HG02588 (cell line): ENCODE results near the gene BTBD17.

Source experiments
- ATAC-seq: cut with Tn5 transposase; IDR thresholded peaks from one replicate; pipeline ENCODE4 v1.9.1; 2021; ENCODE audit warnings: mild to moderate bottlenecking, moderate library complexity; ENCODE audit not compliant: unreplicated experiment

Gene BTBD17

DNA sequence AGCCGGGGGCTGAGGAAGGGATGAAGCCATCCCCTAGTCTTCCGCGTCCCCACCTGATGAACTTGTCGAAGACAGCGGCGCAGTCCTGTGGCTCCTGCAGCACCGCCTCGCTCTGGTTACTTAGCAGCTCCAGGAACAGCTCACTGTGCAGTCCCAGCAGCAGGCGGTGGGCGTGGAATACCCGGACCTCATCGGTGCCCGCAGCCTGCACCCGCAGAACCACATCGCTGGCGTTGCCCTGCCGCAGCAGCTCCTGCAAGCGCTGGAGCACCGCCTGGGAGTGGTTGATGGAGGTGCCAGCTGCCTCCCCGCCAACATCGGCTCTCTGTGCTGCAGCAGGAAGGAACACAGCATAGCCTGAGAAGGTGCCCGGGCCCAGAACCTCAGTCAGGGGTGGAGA, 1.8 kb downstream of the BTBD17 start:
- ATAC-seq = no peak

- ATAC-seq = no peak
Observed at GRCh38 chr17:74358697-74359096, 3.0 kb downstream of the BTBD17 start.

DNA sequence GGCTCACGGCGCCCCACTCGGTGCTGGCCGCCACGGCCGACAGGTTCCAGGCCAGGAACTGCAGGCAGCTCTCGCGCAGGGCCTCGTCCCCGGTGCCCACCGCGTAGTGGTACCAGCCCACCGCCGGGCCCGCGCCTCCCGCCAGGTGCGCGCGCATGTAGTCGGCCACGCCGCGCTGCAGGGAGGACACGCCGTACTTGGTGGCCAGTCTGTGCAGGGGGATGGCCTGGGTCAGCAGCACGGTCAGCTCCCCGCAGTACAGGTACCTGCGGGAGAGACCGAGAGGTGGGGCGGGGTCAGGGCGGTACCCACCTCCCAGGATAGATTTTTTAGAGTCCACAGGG, 4.2 kb downstream of the BTBD17 start:
- ATAC-seq = no peak

GRCh38 chr17:74356646-74357465, 4.8 kb downstream of the BTBD17 start:
- ATAC-seq = no peak

DNA sequence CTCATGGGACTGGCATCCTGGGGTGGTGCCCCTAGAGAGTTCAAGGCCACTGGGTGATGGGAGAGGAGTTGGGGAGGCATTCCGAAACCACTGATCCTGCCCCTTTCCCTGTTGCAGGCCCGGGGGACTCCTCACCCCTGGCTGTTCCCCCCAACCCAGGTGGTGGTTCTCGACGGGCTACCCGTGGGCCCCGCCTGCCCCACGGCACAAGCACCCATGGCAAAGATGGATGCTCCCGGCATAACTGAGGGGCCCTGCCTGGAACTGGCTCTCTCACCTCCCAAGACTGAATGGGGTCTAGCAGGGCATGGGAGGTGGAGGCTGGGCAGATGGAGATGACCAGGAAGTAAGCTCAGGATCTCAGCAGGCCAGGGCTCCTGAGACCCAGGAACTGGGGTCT, 6.6 kb downstream of the BTBD17 start:
- no peak for ATAC-seq

- no peak for ATAC-seq
Observed at GRCh38 chr17:74354561-74354960, 7.1 kb downstream of the BTBD17 start.

- ATAC-seq = no peak
Observed at GRCh38 chr17:74354123-74354522, 7.5 kb downstream of the BTBD17 start.

DNA sequence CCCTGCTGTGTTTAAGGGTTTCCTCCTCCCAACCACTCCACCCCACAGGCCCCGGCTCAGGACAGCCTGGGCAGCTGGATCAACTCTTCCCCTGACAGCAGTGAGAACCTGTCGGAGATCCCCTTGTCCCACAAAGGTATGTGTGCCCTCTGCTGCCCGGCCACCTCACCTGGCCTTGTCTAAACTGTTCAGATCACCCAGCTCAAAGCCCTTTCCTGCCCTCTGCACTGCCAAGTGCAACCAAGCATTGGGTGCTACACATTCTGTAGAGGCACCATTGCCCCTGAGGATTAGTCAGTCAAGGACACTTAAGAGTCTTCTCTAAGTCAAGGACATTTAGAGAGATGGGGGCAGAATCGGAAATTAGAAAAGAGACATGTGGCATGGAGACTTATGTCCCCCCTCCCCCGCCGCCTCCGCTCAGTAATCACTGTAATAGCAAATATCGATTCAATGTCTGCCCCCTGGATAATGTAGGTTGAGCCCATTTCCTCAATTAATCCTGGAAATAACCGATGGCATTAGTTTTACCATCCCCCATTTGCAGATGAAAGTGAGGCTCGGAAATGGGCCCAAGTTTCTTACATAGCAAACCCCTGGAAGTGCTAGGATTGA, 8.1 kb downstream of the BTBD17 start:
- no peak for ATAC-seq

DNA sequence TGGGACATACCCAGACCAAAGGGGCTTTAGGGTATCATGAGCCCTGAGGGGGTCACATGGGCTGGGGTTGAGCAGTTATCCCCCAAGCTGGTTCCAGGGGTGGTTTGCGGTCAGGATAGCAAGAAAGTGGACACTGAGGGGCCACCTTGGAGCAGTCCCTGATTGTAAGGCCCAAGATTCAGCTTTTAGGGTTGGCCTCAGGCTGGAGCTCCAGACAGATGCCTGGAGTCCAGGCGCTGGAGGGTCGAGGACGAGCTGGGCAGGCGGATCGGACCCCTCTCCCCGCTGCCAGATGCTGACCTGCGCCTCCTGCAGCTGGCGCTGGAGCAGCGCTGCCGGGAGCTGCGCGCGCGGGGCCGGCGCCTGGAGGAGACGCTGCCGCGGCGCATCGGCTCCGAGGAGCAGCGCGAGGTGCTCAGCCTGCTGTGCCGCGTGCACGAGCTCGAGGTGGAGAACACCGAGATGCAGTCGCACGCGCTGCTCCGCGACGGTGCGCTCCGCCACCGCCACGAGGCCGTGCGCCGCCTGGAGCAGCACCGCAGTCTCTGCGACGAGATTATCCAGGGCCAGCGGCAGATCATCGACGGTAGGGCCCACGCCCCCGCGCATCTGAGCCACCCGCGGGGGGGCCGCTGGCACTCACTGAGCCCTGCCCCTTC, 10.0 kb downstream of the BTBD17 start:
- ATAC-seq = no peak

GRCh38 chr17:74350486-74350885, 11.2 kb downstream of the BTBD17 start:
- no peak for ATAC-seq

DNA sequence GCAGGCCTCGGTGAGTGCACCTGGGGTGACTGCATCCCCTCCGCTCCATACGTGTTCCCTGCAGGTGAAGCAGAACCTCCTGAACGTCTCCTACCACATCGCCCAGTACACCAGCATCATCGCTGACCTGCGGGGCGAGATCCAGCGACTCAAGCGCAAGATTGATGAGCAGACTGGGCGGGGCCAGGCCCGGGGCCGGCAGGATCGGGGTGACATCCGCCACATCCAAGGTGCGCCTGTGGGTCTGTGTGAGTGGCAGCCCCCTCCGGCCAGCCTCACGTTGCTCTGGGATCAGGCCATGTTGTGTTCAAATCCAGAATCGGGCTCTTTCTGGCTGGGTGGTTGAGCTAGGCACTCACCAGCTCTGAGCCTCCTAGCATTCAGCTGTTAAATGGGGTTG, 12.5 kb downstream of the BTBD17 start:
- no peak for ATAC-seq

DNA sequence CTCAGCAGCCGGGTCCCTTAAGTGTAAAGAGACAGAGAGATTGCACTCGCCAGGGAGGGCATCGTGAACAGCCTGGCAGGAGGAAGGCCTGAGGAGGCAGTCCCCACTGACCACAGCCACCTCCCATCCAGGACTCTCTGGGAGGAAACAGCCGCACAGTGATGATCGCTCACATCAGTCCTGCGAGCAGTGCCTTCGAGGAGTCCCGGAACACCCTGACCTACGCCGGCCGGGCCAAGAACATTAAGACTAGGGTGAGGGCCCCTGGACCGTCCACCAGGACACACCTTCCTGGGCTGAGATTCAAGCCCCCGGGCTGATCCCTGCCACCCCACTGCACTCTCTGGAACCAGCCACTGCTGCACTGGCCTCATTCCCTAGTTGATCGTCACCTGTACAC, 14.0 kb downstream of the BTBD17 start:
- no peak for ATAC-seq

DNA sequence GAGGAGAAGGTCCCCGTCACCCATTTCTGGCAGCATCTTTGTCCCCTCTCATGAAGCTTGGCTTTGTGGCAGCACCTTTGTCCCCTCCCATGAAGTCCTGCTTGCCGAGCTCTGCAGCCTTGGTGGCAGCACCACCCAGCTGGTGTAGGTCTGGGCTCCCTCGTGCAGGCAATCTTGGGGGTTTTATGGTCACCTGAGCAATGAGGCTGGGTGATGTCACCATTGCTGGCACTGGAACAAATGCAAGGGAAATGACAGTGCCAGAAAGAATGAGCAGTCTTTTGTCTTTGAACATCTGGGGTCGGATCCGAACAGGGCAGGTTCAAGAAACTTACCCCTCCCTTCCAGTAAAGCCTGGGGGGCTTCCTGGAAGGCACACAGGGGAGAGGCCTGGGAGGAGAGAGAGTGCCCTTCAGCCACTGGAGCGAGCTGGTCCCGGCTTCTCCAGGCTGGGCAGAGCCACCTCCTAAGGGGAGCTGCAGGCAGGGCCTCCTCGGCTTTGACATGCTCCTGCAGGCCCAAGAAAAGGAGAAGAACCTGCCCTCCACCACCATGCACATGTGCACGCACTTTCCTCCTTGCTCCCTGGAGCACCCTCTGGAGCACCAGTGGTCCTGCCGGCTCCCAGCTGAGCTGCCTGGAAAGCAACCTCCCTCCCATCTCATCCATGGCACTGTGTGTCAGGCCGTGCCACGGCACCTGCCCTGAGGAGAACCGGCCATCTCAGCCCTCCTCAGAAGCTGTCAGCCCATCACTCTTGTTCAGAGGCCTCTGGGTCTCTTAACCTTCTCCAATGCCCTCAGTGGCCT, 16.0 kb downstream of the BTBD17 start:
- ATAC-seq = no peak

DNA sequence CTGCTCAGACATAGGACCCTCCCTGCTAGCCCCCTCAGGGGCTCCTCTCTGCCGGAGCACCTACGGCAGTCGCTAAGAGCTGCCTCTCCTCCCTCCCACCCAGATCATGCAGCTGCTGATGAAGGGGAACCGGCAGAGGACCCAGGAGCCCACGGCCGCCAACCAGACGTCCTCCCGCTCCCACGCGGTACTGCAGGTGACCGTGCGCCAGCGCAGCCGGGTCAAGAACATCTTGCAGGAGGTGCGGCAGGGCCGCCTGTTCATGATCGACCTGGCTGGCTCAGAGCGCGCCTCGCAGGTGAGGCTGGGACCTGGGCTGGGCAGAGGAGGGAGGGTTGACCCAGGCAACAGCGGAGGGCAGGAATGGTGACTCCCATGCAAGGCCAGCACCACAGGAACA, 17.0 kb downstream of the BTBD17 start:
- no peak for ATAC-seq

DNA sequence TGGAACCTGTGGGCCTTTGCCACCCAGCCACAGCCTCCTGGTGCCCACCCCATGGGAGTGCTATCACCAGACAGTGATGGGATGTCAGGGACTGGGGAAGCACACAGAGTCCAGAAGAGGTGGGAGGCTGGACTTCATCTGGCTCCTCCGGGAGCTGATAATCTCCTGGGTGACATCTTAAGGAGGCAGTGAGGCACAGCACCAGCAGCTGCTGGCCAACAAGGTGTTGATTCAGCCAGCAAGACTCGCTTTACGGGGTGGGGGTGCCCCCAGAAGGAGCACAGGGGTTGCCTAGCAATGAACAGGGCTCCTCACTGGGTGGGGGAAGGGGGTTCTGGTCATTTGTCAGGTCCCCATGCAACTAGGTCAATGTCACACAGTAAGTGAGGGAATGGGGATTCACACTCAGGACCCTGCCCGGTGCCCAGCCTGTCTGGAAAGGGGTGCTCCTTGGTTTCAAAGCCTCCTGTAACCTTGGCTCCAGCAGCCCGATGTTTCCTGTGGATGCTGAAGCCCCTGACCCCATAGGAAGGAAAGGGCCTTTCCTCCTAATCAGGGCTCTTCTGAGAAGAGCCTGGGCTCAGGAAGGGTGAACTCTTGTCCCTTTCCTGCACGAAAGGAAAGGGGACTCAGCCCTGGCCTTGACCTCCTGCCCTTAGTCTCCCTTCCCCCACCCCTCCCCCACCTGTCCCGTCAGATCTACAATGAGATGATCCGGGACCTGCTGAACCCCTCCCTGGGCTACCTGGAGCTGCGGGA, 18.0 kb downstream of the BTBD17 start:
- ATAC-seq = no peak

- ATAC-seq = no peak
Observed at GRCh38 chr17:74343121-74343520, 18.5 kb downstream of the BTBD17 start.

DNA sequence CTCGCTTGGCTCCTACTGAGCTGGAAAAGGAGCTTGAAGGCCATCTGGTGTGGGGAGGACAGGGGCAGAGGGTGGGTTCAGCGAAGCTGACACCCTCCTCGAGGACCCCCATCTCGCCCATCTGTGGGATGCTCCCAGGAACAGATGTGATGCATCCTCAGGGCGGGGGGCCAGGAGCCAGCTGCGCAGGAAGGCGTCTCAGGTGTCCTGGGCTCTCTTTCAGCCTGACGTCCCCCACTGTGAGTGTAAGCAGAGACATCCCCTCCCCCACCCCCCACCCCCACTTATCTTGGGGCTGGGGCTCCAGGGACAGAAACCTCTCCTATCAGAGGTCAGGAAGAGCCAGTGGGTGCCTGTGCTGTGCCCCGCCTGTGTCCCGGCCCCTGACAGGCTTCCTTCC, 19.4 kb downstream of the BTBD17 start:
- ATAC-seq = no peak

DNA sequence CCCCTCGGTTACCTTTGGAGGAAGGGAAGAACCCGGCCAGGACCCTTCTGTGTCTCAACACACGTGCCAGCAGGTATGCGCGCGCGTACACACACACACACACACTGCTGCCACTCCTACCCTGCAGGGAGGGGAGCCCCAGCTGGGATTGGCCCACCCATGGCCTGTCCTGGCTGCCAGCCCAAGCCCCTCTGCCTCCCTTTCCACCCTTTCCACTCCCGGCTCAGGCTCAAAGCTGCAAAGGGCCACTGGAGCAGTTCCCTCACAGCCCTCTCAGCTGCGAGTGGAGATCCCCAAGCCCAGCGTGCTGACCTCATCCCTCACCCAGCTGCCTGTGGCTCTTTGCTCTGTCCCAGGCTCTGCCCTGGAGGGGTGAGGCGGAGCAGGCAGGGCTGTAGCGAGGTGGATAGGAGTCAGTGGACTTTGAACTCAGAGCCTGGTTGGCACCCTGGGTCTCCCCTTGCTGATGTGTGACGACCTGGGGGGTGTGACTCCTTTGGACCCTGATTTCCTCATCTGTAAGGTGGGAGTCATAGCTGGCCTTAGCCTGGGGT, 21.1 kb downstream of the BTBD17 start:
- no peak for ATAC-seq

GRCh38 chr17:74339537-74340195, 22.0 kb downstream of the BTBD17 start:
- ATAC-seq = no peak
